ENCODE data around the gene PDIA2. TPM values are rescaled to one million over a fixed set of nuclear protein-coding genes. Genes with fewer than 3 reads are reported as not detected.
A peak's percentile ranks its signal among the peaks of the same experiment; 100 is the strongest.

The PDIA2 gene
- total RNA-seq (under 1 TPM in 1 of 2 experiments, not detected in 1; 0.44 TPM), polyA plus RNA-seq (not detected), total RNA-seq (0 to 0.35 (median 0) reads per million in 6 experiments)

GRCh38 chr16:283033-283805 is at the start of gene PDIA2:
TSS of gene PDIA2 (plus strand) at chr16:283164. CDS start at chr16:283170, 6 bp downstream.
- H3K27ac Mint-ChIP-seq: peak within 1 kb of the TSS in 1 of 10 donors; percentile 62
- H3K4me3 Mint-ChIP-seq: peak within 1 kb of the TSS in 1 of 10 donors; percentile 29

GRCh38 chr16:234468-235305 is 48.3 kb upstream of the PDIA2 start, which contains the start of gene FAM234A:
TSS of gene FAM234A (plus strand) at chr16:234821. CDS start at chr16:254414, 19,593 bp downstream.
- Mint-ChIP-seq H3K36me3 (no peaks in the 10 kb centered on the region), H3K27ac (peak within 1 kb of the TSS; percentile 94 to 100 (median 100)), H3K27me3 (no peaks in the 10 kb centered on the region), H3K9me3 (no peaks in the 10 kb centered on the region), H3K4me1 (peaks cover 11 to 21% (median 17%) of the 10 kb centered on the region in 4 donors), H3K4me3 (peak within 1 kb of the TSS; percentile 90 to 99 (median 96))
- ATAC-seq (peak; percentile 86 to 90), DNase-seq (peak; percentile 90 to 99 (median 96))
- POLR2A ChIA-PET: interaction anchor here (0.6 to 3.2 kb wide), 20 partner anchors 11 to 1773 kb away, joined by 3 to 25 read pairs (median 6); partner anchors contain the start of genes ARHGDIG, AXIN1, DECR2 and POLR3K

More at GRCh38 chr16:283033-283805, at the start of gene PDIA2:
- POLR2A ChIA-PET: no interaction called here
- peaks cover 3 to 9% (median 7%) of the 10 kb centered on the region in 4 donors for H3K4me1 Mint-ChIP-seq
- ATAC-seq: no peak
- no peaks in the 10 kb centered on the region for H3K9me3 Mint-ChIP-seq
- peaks cover 0 to 9% (median 3%) of the 10 kb centered on the region in 3 donors for H3K36me3 Mint-ChIP-seq
- no peak for DNase-seq
- peaks cover 0 to 18% (median 8%) of the 10 kb centered on the region in 5 donors for H3K27me3 Mint-ChIP-seq

- POLR2A ChIA-PET: interaction anchor here (0.9 kb wide), 1 partner anchor 10 kb away, joined by 3 read pairs; no protein-coding TSS in a partner anchor
Observed at GRCh38 chr16:239948-240277, 43.1 kb upstream of the PDIA2 start.

GRCh38 chr16:240559-240958 is 42.4 kb upstream of the PDIA2 start:
- POLR2A ChIA-PET: interaction anchor here (0.7 kb wide), 1 partner anchor 12 kb away, joined by 3 read pairs; no protein-coding TSS in a partner anchor
- Mint-ChIP-seq H3K4me1 (peaks cover 3 to 40% (median 18%) of the 10 kb centered on the region in 4 donors), H3K27me3 (no peaks in the 10 kb centered on the region), H3K9me3 (no peaks in the 10 kb centered on the region), H3K27ac (no peak overlapping the region), H3K36me3 (peaks cover 0 to 19% (median 0%) of the 10 kb centered on the region in 3 donors), H3K4me3 (no peak overlapping the region)
- no peak for ATAC-seq
- no peak for DNase-seq

More at GRCh38 chr16:239948-240277, 43.1 kb upstream of the PDIA2 start:
- no peak for DNase-seq
- no peak overlapping the region for H3K4me3 Mint-ChIP-seq
- peak overlapping the region in 2 of 10 donors; percentile 1 to 19 for H3K27ac Mint-ChIP-seq
- peaks cover 9 to 44% (median 22%) of the 10 kb centered on the region in 4 donors for H3K4me1 Mint-ChIP-seq
- H3K9me3 Mint-ChIP-seq: no peaks in the 10 kb centered on the region
- peaks cover 0 to 17% (median 0%) of the 10 kb centered on the region in 3 donors for H3K36me3 Mint-ChIP-seq
- H3K27me3 Mint-ChIP-seq: no peaks in the 10 kb centered on the region
- no peak for ATAC-seq

DNA sequence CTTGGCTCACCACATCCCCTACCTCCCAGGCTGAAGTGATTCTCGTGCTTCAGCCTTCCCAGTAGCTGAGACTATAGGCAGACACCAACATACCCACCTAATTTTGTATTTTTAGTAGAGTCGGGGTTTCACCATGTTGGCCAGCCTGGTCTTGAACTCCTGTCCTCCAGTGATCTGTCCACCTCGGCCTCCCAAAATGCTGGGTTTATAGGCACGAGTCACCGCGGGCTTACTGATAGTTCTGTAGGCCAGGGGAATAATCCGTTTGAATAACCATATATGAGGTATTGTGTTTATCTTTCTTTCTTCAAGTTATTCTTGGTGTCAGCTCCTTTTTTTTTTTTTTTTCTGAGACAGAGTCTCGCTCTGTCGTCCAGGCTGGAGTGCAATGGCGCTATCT is 40.7 kb upstream of the PDIA2 start:
- DNase-seq (no peak), ATAC-seq (no peak)
- POLR2A ChIA-PET: interaction anchor here (1.3 kb wide), 1 partner anchor 11 kb away, joined by 3 read pairs; no protein-coding TSS in a partner anchor
- Mint-ChIP-seq H3K27ac (peak overlapping the region in 1 of 10 donors; percentile 69), H3K36me3 (peaks cover 0 to 19% (median 0%) of the 10 kb centered on the region in 3 donors), H3K9me3 (no peaks in the 10 kb centered on the region), H3K4me1 (peaks cover 0 to 39% (median 15%) of the 10 kb centered on the region in 4 donors), H3K27me3 (no peaks in the 10 kb centered on the region), H3K4me3 (no peak overlapping the region)

- Mint-ChIP-seq H3K27me3 (no peaks in the 10 kb centered on the region), H3K4me3 (no peak overlapping the region), H3K36me3 (peaks cover 0 to 25% (median 0%) of the 10 kb centered on the region in 3 donors), H3K27ac (no peak overlapping the region), H3K9me3 (no peaks in the 10 kb centered on the region), H3K4me1 (peaks cover 0 to 38% (median 15%) of the 10 kb centered on the region in 4 donors)
- ATAC-seq (no peak), DNase-seq (no peak)
- POLR2A ChIA-PET: interaction anchor here (0.7 kb wide), 1 partner anchor 546 kb away, joined by 3 read pairs; no protein-coding TSS in a partner anchor
Observed at GRCh38 chr16:243348-243747, 39.6 kb upstream of the PDIA2 start.

GRCh38 chr16:245105-245504 is 37.9 kb upstream of the PDIA2 start:
- DNase-seq (no peak), ATAC-seq (no peak)
- Mint-ChIP-seq H3K9me3 (no peaks in the 10 kb centered on the region), H3K27me3 (no peaks in the 10 kb centered on the region), H3K4me3 (no peak overlapping the region), H3K4me1 (peaks cover 0 to 32% (median 10%) of the 10 kb centered on the region in 4 donors), H3K27ac (peak overlapping the region in 2 of 10 donors; percentile 17 to 43), H3K36me3 (peaks cover 0 to 26% (median 0%) of the 10 kb centered on the region in 3 donors)
- POLR2A ChIA-PET: interaction anchor here (0.6 kb wide), 1 partner anchor 10 kb away, joined by 4 read pairs; no protein-coding TSS in a partner anchor

DNA sequence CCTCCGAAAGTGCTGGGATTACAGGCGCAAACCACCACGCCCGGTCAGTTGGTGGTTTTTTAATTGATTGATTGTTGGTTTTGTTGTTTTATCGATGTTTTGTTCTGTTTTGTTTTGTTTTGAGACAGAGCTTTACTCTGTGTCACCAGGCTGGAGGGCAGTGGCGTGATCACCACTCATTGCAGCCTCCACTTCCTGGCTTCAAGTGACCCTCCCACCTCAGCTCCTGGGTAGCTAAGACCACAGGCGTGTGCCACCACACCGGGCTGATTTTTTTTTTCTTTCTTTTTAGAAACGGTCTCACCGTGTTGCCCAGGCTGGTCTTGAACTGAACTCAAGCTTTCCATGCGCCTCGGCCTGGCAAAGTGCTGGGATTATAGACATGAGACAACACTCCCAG is 35.9 kb upstream of the PDIA2 start:
- DNase-seq (no peak), ATAC-seq (no peak)
- Mint-ChIP-seq H3K9me3 (no peaks in the 10 kb centered on the region), H3K36me3 (peaks cover 0 to 31% (median 3%) of the 10 kb centered on the region in 3 donors), H3K4me1 (peaks cover 0 to 21% (median 7%) of the 10 kb centered on the region in 4 donors), H3K27ac (peak overlapping the region in 1 of 10 donors; percentile 22), H3K27me3 (no peaks in the 10 kb centered on the region), H3K4me3 (no peak overlapping the region)
- POLR2A ChIA-PET: no interaction called here

GRCh38 chr16:249431-249830 is 33.5 kb upstream of the PDIA2 start:
- Mint-ChIP-seq H3K4me1 (peaks cover 14 to 26% (median 20%) of the 10 kb centered on the region in 4 donors), H3K27me3 (no peaks in the 10 kb centered on the region), H3K27ac (no peak overlapping the region), H3K36me3 (peaks cover 0 to 28% (median 8%) of the 10 kb centered on the region in 3 donors), H3K9me3 (no peaks in the 10 kb centered on the region), H3K4me3 (no peak overlapping the region)
- POLR2A ChIA-PET: interaction anchor here (1.5 kb wide), 1 partner anchor 14 kb away, joined by 6 read pairs; the partner anchor contains the start of gene FAM234A
- ATAC-seq (no peak), DNase-seq (no peak)

DNA sequence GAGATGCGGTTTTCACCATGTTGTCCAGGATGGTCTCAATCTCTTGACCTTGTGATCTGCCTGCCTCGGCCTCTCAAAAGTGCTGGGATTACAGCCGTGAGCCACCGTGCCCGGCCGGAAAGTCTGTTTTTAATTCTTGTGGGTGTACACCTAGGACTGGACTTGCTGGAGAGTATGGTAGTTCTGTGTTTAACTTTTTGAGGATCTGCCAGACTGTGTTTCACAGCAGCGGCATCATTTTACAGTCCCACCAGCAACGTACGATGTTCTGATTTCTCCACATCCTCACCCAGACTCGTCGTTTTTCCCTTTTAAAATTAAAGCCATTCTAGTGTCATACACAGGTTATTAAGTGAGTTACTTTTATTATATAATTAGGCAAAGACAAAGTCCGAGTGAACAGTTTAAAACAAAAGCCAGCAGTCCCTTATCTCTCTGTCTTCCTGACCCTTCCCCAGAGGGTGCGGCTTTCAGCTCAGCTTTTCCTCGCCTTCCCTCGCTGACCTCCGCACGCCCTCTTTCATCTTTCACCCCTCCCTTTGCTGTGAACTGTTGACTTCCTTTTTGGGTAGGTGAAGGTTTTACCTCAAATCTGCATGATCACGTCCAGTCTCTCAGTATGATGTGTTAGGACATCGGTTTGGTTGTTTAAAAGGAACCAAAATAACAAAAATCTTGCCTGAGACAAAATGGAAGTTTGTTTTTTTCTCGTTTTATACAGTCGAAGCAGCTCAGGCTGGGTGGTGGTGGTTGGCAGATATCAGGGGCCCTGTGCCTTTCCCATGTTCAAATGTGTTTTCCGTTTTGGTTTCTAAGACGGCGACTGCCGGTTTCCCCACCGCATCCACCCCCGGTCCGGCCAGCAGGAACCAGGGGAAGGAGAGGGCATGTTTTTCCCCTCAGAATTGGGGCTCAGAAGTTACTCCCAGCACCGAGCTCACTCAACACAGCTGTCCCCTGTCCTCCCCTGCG is 30.3 kb upstream of the PDIA2 start:
- Mint-ChIP-seq H3K4me1 (peaks cover 16 to 25% (median 22%) of the 10 kb centered on the region in 4 donors), H3K9me3 (no peaks in the 10 kb centered on the region), H3K36me3 (peaks cover 0 to 47% (median 13%) of the 10 kb centered on the region in 3 donors), H3K27me3 (no peaks in the 10 kb centered on the region), H3K4me3 (peak overlapping the region; percentile 70 to 92 (median 88)), H3K27ac (peak overlapping the region; percentile 91 to 97 (median 96))
- DNase-seq: peak in 3 of 10 donors; percentile 22 to 46 (median 40)
- peak; percentile 78 for ATAC-seq
- POLR2A ChIA-PET: interaction anchor here (0.5 to 3.5 kb wide), 12 partner anchors 10 to 384 kb away, joined by 3 to 25 read pairs (median 3); partner anchors contain the start of genes AXIN1 and FAM234A

GRCh38 chr16:253833-254232 is 29.1 kb upstream of the PDIA2 start:
- POLR2A ChIA-PET: interaction anchor here (0.6 to 3.5 kb wide), 5 partner anchors 19 to 205 kb away, joined by 3 to 25 read pairs (median 6); partner anchors contain the start of genes FAM234A and LUC7L

More at GRCh38 chr16:253833-254232, 29.1 kb upstream of the PDIA2 start:
- Mint-ChIP-seq H3K9me3 (no peaks in the 10 kb centered on the region), H3K4me1 (peaks cover 16 to 25% (median 21%) of the 10 kb centered on the region in 4 donors), H3K36me3 (peaks cover 0 to 48% (median 13%) of the 10 kb centered on the region in 3 donors), H3K27me3 (no peaks in the 10 kb centered on the region), H3K4me3 (peak overlapping the region in 9 of 10 donors; percentile 10 to 88 (median 51)), H3K27ac (peak overlapping the region in 8 of 10 donors; percentile 56 to 97 (median 80))
- peak in 2 of 10 donors; percentile 14 to 29 for DNase-seq
- ATAC-seq: peak; percentile 64 to 65

All from naive thymus-derived CD8-positive, alpha-beta T cell (primary cell).